HCT116 (cell line): ENCODE results near the gene LDLR. TPM values are rescaled to one million over a fixed set of nuclear protein-coding genes. Genes with fewer than 3 reads are reported as not detected.

ENCODE experiments used
- ATAC-seq: fragments of 200-7000 bp; cut with Tn5 transposase; 2 replicates; pipeline ENCODE4 v1.9.1; 2020; ENCODE audit warnings: mild to moderate bottlenecking, moderate library complexity
- BruUV-seq: library from RNA; stranded (reverse); fragments of 400-500 nt; replicated peaks from 2 replicates; lab custom pipeline; 2021; lab: Mats Ljungman, UMichigan
- CTCF ChIA-PET: fragments of 300-600 bp; sonication (Branson Sonifier 250); formaldehyde crosslinking; loops from one replicate; lab custom pipeline; 2021; ENCODE audit warnings: antibody characterized with exemption; lab: Charles Lee
- POLR2A ChIA-PET: fragments of 300-600, 350-600 bp; sonication (Branson Sonifier 250); formaldehyde crosslinking; loops from one replicate; lab custom pipeline; 2021; ENCODE audit warnings: antibody characterized with exemption; lab: Charles Lee
- RAD21 ChIA-PET, 2 experiments: fragments of 300-600 bp; sonication (Branson Sonifier 250); formaldehyde crosslinking; loops; one replicate each; lab custom pipeline; 2023; ENCODE audit warnings: low total read pairs in 2 of 2; ENCODE audit not compliant: uncharacterized antibody in 2 of 2, unreplicated experiment in 2 of 2, low non-redundant PET in 1 of 2; lab: Charles Lee
- DNase-seq: peaks from one replicate; pipeline ENCODE4 v3.0.0-alpha.2; 2010; ENCODE audit warnings: low read depth, low spot score
- H2AFZ ChIP-seq: fragments of 200-600 bp; shearing (Covaris generic), sonication (generic); 2 replicates; pipeline ENCODE4 v1.6.1; 2017; ENCODE audit warnings: low read depth, mixed run types, mixed read lengths, antibody characterized with exemption, low read length; ENCODE audit not compliant: poor library complexity, severe bottlenecking
- H3K27ac ChIP-seq: 2 replicates; pipeline ENCODE4 v1.5.1; 2012; ENCODE audit warnings: low read depth, low read length
- H3K27me3 ChIP-seq: fragments of 200-600 bp; sonication (generic); 2 replicates; pipeline ENCODE4 v1.6.1; 2016; ENCODE audit warnings: mixed run types, low read length, mixed read lengths; ENCODE audit not compliant: insufficient read depth
- H3K36me3 ChIP-seq, 2 experiments: fragments of 200-500 bp in 1 of 2; fragments of 200-600 bp in 1 of 2; sonication (Bioruptor generic) in 1 of 2; sonication (generic) in 1 of 2; 2 replicates each; pipeline versions ENCODE4 v1.5.1 to v1.6.1; 2014 to 2016; ENCODE audit warnings: low read length in 2 of 2, inconsistent platforms in 1 of 2, mixed read lengths in 1 of 2, mixed run types in 1 of 2; ENCODE audit not compliant: insufficient read depth in 2 of 2, control insufficient read depth in 1 of 2
- H3K4me1 ChIP-seq, 2 experiments: fragments of 200-600 bp in 1 of 2; sonication (generic) in 1 of 2; 2 replicates each; pipeline versions ENCODE4 v1.5.1 to v1.6.1; 2012 to 2017; ENCODE audit warnings: low read length in 2 of 2, inconsistent platforms in 1 of 2, mild to moderate bottlenecking in 1 of 2, mixed read lengths in 1 of 2, mixed run types in 1 of 2, moderate library complexity in 1 of 2; ENCODE audit not compliant: insufficient read depth in 2 of 2, control insufficient read depth in 1 of 2
- H3K4me2 ChIP-seq: fragments of 200-600 bp; sonication (generic); 2 replicates; pipeline ENCODE4 v1.6.1; 2017; ENCODE audit warnings: mixed run types, low read length, mixed read lengths
- H3K4me3 ChIP-seq, 2 experiments: fragments of 200-600 bp in 1 of 2; sonication (generic) in 1 of 2; replicated peaks in 1 of 2; 2 replicates each; pipeline ENCODE4 v1.5.1; 2011 to 2016; ENCODE audit warnings: low read length in 2 of 2, control low read depth in 1 of 2, low read depth in 1 of 2, mild to moderate bottlenecking in 1 of 2, mixed read lengths in 1 of 2, mixed run types in 1 of 2
- H3K79me2 ChIP-seq: fragments of 200-600 bp; sonication (generic); 2 replicates; pipeline ENCODE4 v1.6.1; 2017; ENCODE audit warnings: mild to moderate bottlenecking, mixed run types, low read length, moderate library complexity, mixed read lengths; ENCODE audit not compliant: insufficient read depth
- H3K9ac ChIP-seq: fragments of 200-600 bp; sonication (generic); 2 replicates; pipeline ENCODE4 v1.6.1; 2016; ENCODE audit warnings: low read length, mixed read lengths
- H3K9me2 ChIP-seq: fragments of 200-600 bp; sonication (generic), shearing (Covaris generic); 2 replicates; pipeline ENCODE4 v1.6.1; 2017; ENCODE audit warnings: mixed run types, mild to moderate bottlenecking, moderate library complexity; ENCODE audit not compliant: insufficient read depth
- H3K9me3 ChIP-seq, 2 experiments: fragments of 200-500 bp in 1 of 2; fragments of 200-600 bp in 1 of 2; sonication (Bioruptor generic) in 1 of 2; sonication (generic) in 1 of 2; 2 replicates each; pipeline ENCODE4 v1.6.1; 2014 to 2017; ENCODE audit warnings: low read length in 2 of 2, mixed read lengths in 2 of 2, inconsistent platforms in 1 of 2, low read depth in 1 of 2, mild to moderate bottlenecking in 1 of 2, mixed run types in 1 of 2, moderate library complexity in 1 of 2; ENCODE audit not compliant: control insufficient read depth in 1 of 2, insufficient read depth in 1 of 2
- H4K20me1 ChIP-seq: fragments of 200-600 bp; sonication (generic), shearing (Covaris generic); 2 replicates; pipeline ENCODE4 v1.6.1; 2017; ENCODE audit warnings: mixed run types, mild to moderate bottlenecking, moderate library complexity; ENCODE audit not compliant: insufficient read depth
- EGR1 ChIP-seq: IDR thresholded peaks from 2 replicates; pipeline ENCODE4 v1.6.1; 2012; ENCODE audit warnings: low read depth
- ELF1 ChIP-seq: IDR thresholded peaks from 2 replicates; pipeline ENCODE4 v1.6.1; 2012; ENCODE audit warnings: low read depth, borderline replicate concordance
- RAD21 ChIP-seq: IDR thresholded peaks from 2 replicates; pipeline ENCODE4 v1.6.1; 2012; ENCODE audit warnings: low read depth, mild to moderate bottlenecking
- SRF ChIP-seq: IDR thresholded peaks from 2 replicates; pipeline ENCODE4 v1.6.1; 2012; ENCODE audit warnings: low read depth
- TCF7L2 ChIP-seq: IDR thresholded peaks from 2 replicates; pipeline ENCODE4 v1.7.0; 2011; ENCODE audit warnings: borderline replicate concordance, inconsistent platforms; ENCODE audit not compliant: insufficient read depth, insufficient read length; ENCODE audit errors: extremely low read depth
- ZFX ChIP-seq: fragments of 450-650 bp; IDR thresholded peaks from 2 replicates; pipeline ENCODE4 v1.6.1; 2017
- intact Hi-C: fragments of 100-400 bp; cut with micrococcal nuclease; formaldehyde crosslinking; loops from 2 replicates; pipeline ENCODE4 v1.10.0; 2022
- total RNA-seq: library from RNA; stranded (reverse); gene quantifications from one replicate; pipeline ENCODE4 v1.2.1, GENCODE V29; 2021; ENCODE audit not compliant: unreplicated experiment

LDLR gene
- total RNA-seq, 1 experiment from 2014 or later: 92.4 TPM

DNA sequence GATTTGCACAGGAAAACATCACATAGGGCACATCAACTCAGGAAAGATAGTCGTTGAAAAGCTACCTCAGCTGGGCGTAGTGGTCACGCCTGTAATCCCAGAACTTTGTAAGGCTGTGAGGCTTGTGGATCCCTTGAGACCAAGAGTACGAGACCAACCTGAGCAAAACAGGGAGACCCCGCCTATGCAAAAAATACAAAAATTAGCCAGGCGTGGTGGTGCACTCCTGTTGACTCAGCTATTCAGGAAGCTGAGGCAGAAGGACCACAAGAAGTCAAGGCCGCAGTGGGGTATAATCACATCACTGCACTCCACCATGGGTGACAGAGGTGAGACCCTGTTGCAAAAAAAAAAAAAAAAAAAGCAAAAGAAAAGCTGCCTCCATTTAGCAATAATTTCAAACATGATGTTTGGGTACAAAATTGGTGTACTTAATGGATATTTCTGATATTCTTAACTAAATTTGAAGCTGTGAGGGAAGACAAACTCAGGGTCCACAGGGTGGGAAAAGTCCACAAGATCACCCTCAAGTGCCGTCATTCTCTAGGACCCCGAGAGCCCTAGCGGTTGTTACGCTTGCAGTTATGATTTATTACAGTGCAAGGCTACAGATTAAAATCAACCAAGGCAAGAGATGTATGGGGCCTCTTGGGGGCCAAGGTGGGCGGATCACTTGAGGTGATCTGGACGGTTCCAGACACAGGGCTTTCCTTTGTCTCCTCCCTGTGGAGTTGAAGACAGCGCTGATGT is 42.5 kb upstream of the LDLR start:
- H3K4me2 ChIP-seq: no peak overlapping the region

DNA sequence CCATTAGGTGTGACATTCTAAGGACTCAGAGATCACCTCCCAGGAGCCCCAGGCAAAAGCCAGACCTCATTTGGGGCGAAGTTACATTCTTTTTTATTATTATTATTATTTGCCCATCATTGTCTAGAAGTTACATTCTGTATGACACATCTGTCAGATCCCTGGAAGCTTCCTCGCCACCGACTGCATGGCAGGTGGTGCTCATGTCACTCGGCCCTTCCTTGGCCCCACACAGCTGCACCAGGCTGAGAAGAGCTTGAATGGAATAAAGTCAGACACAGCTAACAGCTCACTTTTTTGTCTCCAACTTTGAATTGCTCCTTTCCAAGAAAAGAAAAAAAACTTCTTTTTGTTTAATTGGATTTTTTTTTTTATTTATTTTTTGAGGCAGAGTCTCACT is 41.4 kb upstream of the LDLR start:
- ChIA-PET POLR2A (no interaction called here), CTCF (no interaction called here), RAD21 (no interaction called here)
- Histone ChIP-seq H2AFZ (no peak overlapping the region), H3K27me3 (no peaks in the 10 kb centered on the region), H3K27ac (no peak overlapping the region), H3K9me2 (no peaks in the 10 kb centered on the region), H3K9me3 (no peaks in the 10 kb centered on the region), H3K9ac (no peak overlapping the region), H3K4me2 (no peak overlapping the region), H4K20me1 (no peaks in the 10 kb centered on the region), H3K36me3 (peaks cover 9 to 26% of the 10 kb centered on the region in 2 experiments), H3K79me2 (peaks cover 11% of the 10 kb centered on the region; the same call in 1 of the 2 replicates), H3K4me1 (no peaks in the 10 kb centered on the region), H3K4me3 (no peak overlapping the region)
- BruUV-seq: no TSS peak
- no peak for ATAC-seq
- intact Hi-C loops: no loop called here
- no peak for DNase-seq
- no peak for TF ChIP-seq RAD21
- TF ChIP-seq ZFX: no peak
- TF ChIP-seq SRF: no peak
- TF ChIP-seq EGR1: no peak
- no peak for TF ChIP-seq TCF7L2

More for the DNA sequence above, 42.5 kb upstream of the LDLR start:
- Histone ChIP-seq H3K4me1 (no peaks in the 10 kb centered on the region), H3K9me2 (no peaks in the 10 kb centered on the region), H3K4me3 (no peak overlapping the region), H2AFZ (no peak overlapping the region), H3K27me3 (no peaks in the 10 kb centered on the region), H3K27ac (no peak overlapping the region), H3K79me2 (peaks cover 15% of the 10 kb centered on the region; the same call in 1 of the 2 replicates), H3K9me3 (no peaks in the 10 kb centered on the region), H4K20me1 (no peaks in the 10 kb centered on the region), H3K36me3 (peaks cover 13 to 32% of the 10 kb centered on the region in 2 experiments), H3K9ac (no peak overlapping the region)
- RAD21 ChIA-PET: no interaction called here
- CTCF ChIA-PET: interaction anchor here (0.7 to 1.4 kb wide), 2 partner anchors 11 to 102 kb away, joined by 4 to 6 read pairs; no protein-coding TSS in a partner anchor
- intact Hi-C loops: no loop called here
- TF ChIP-seq EGR1 (no peak), ELF1 (no peak)
- ATAC-seq: no peak
- no peak for DNase-seq
- BruUV-seq: no TSS peak
- POLR2A ChIA-PET: no interaction called here
